ENCODE data around the gene HTR6. TPM values are rescaled to one million over a fixed set of nuclear protein-coding genes. Genes with fewer than 3 reads are reported as not detected.

HTR6 gene
- total RNA-seq, 4 donors from 2014 or later: not detected

DNA sequence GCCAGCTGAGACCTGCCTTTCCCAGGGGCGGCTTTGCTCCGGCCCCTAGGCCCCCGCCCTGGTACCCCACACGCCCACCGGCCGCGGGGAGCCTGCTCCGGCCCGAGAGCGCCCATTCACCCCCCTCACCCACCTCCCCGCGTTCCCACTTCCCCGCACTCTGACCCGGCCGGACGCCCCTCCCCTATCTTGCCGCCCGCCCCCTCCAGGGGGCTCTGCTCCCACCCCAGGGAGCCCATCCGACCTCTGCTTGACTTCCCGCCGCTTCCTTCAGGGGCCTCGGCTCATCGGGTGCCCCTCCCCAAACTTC lies 466 bp downstream of the HTR6 start:
- no peaks in the 10 kb centered on the region for H3K9me3 ChIP-seq
- TF ChIP-seq EP300 (IDR thresholded peaks at IDR 0.05) (no peak), POLR2A (IDR thresholded peaks at IDR 0.05) (no peak)
- TF ChIP-seq, protein P1, sequence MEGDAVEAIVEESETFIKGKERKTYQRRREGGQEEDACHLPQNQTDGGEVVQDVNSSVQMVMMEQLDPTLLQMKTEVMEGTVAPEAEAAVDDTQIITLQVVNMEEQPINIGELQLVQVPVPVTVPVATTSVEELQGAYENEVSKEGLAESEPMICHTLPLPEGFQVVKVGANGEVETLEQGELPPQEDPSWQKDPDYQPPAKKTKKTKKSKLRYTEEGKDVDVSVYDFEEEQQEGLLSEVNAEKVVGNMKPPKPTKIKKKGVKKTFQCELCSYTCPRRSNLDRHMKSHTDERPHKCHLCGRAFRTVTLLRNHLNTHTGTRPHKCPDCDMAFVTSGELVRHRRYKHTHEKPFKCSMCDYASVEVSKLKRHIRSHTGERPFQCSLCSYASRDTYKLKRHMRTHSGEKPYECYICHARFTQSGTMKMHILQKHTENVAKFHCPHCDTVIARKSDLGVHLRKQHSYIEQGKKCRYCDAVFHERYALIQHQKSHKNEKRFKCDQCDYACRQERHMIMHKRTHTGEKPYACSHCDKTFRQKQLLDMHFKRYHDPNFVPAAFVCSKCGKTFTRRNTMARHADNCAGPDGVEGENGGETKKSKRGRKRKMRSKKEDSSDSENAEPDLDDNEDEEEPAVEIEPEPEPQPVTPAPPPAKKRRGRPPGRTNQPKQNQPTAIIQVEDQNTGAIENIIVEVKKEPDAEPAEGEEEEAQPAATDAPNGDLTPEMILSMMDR (IDR thresholded peaks at IDR 0.05): no peak
- DNase-seq (ENCODE audit: low spot score in 2 of 2): no peak
- no peak overlapping the region for H3K27ac ChIP-seq
- H3K27me3 ChIP-seq: peaks cover 0 to 64% of the 10 kb centered on the region in 2 donors
- H3K4me1 ChIP-seq: peaks cover 0 to 16% (median 2%) of the 10 kb centered on the region in 4 donors
- 0 to 2% methylated on average over 2 to 23 of the region's 23 CpGs for WGBS, 2 donors
- H3K36me3 ChIP-seq: no peaks in the 10 kb centered on the region
- peak overlapping the region in 1 of 4 donors; percentile 27 for H3K4me3 ChIP-seq

DNA sequence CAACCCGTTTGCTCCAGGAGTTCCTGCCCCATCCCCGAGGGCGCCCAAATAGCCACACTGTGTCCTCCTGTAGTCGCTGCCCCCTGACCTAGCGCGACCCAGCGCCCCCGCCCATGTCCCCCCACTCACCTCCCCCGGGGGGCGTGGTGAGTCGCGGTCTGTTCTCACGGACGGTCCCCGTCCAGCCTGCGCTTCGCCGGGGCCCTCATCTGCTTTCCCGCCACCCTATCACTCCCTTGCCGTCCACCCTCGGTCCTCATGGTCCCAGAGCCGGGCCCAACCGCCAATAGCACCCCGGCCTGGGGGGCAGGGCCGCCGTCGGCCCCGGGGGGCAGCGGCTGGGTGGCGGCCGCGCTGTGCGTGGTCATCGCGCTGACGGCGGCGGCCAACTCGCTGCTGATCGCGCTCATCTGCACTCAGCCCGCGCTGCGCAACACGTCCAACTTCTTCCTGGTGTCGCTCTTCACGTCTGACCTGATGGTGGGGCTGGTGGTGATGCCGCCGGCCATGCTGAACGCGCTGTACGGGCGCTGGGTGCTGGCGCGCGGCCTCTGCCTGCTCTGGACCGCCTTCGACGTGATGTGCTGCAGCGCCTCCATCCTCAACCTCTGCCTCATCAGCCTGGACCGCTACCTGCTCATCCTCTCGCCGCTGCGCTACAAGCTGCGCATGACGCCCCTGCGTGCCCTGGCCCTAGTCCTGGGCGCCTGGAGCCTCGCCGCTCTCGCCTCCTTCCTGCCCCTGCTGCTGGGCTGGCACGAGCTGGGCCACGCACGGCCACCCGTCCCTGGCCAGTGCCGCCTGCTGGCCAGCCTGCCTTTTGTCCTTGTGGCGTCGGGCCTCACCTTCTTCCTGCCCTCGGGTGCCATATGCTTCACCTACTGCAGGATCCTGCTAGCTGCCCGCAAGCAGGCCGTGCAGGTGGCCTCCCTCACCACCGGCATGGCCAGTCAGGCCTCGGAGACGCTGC lies 1.1 kb downstream of the HTR6 start:
- H3K36me3 ChIP-seq: no peaks in the 10 kb centered on the region
- H3K4me1 ChIP-seq: peaks cover 0 to 16% (median 2%) of the 10 kb centered on the region in 4 donors
- H3K4me3 ChIP-seq: no peak overlapping the region
- no peak for TF ChIP-seq EP300 (IDR thresholded peaks at IDR 0.05)
- TF ChIP-seq POLR2A (IDR thresholded peaks at IDR 0.05): no peak
- TF ChIP-seq, protein P1 (IDR thresholded peaks at IDR 0.05): no peak
- WGBS, 2 donors: 12 to 18% methylated on average over 33 to 40 of the region's 84 CpGs
- no peak for DNase-seq (ENCODE audit: low spot score in 2 of 2)
- no peak overlapping the region for H3K27ac ChIP-seq
- peaks cover 0 to 69% of the 10 kb centered on the region in 2 donors for H3K27me3 ChIP-seq
- H3K9me3 ChIP-seq: no peaks in the 10 kb centered on the region

DNA sequence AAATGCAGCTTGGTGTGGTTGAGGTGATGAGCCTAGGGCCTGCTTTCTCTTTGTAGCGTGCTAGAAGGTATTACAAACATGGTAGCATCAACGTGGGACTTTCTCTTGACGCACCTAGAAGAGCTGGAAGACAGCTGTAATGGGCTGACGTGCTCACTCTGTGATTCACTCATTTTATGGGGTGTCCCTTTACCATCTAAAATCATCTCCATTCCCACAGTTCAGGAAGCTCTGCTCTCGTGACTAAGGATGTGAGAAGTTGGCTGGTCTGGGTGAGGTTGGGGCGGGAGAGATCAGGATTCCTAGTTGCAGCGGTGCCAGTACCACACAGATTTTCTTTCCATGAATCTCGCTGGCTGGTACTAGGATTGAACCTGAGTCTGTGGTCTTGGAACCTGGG lies 4.2 kb downstream of the HTR6 start:
- WGBS, 2 donors: 73 to 78% methylated on average over 8 of the region's 8 CpGs
- no peak for DNase-seq (ENCODE audit: low spot score in 2 of 2)
- Histone ChIP-seq H3K9me3 (no peaks in the 10 kb centered on the region), H3K27me3 (peaks cover 0 to 70% of the 10 kb centered on the region in 2 donors), H3K4me1 (peaks cover 0 to 16% (median 2%) of the 10 kb centered on the region in 4 donors), H3K4me3 (no peak overlapping the region), H3K36me3 (no peaks in the 10 kb centered on the region), H3K27ac (no peak overlapping the region)
- TF ChIP-seq EP300 (IDR thresholded peaks at IDR 0.05): no peak
- no peak for TF ChIP-seq POLR2A (IDR thresholded peaks at IDR 0.05)

DNA sequence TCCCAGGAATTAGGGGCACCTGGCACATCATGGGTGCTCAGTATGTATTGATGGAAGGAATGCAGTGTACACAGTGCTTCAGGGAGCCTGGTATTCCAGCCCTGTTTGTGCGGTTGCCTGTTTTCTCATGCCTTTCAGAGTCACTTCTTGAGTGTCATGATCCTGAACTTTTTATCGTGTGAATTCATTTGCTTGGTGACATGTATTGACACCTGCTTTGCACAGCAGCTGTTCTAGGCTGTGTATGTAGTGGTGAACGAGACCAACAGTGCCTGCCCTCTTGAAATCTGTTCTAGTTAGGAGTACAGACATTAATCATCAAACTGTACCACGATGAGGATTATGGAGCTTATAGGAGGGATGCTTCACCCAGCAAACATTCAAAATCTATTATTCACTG lies 6.1 kb downstream of the HTR6 start:
- H3K4me3 ChIP-seq: no peak overlapping the region
- 65 to 72% methylated on average over 4 of the region's 4 CpGs for WGBS, 2 donors
- peaks cover 0 to under 1% (median 0%) of the 10 kb centered on the region in 4 donors for H3K4me1 ChIP-seq
- no peaks in the 10 kb centered on the region for H3K9me3 ChIP-seq
- peaks cover 0 to 55% of the 10 kb centered on the region in 2 donors for H3K27me3 ChIP-seq
- H3K27ac ChIP-seq: no peak overlapping the region
- no peak for TF ChIP-seq EP300 (IDR thresholded peaks at IDR 0.05)
- TF ChIP-seq, protein P1 (IDR thresholded peaks at IDR 0.05): no peak
- TF ChIP-seq POLR2A (IDR thresholded peaks at IDR 0.05): no peak
- DNase-seq (ENCODE audit: low spot score in 2 of 2): no peak
- no peaks in the 10 kb centered on the region for H3K36me3 ChIP-seq

- no peak for DNase-seq (ENCODE audit: low spot score in 2 of 2)
- peaks cover 0 to 8% (median 0%) of the 10 kb centered on the region in 4 donors for H3K4me1 ChIP-seq
- WGBS, 2 donors: 47 to 53% methylated on average over 6 of the region's 6 CpGs
- H3K9me3 ChIP-seq: no peaks in the 10 kb centered on the region
- H3K4me3 ChIP-seq: no peak overlapping the region
- no peak overlapping the region for H3K27ac ChIP-seq
- H3K36me3 ChIP-seq: no peaks in the 10 kb centered on the region
- TF ChIP-seq, protein P1 (IDR thresholded peaks at IDR 0.05): no peak
- TF ChIP-seq POLR2A (IDR thresholded peaks at IDR 0.05): no peak
- TF ChIP-seq EP300 (IDR thresholded peaks at IDR 0.05): no peak
- H3K27me3 ChIP-seq: peaks cover 0 to 41% of the 10 kb centered on the region in 2 donors
Measured at GRCh38 chr1:19672237-19672636, 7.6 kb downstream of the HTR6 start.

Data from tibial nerve (tissue), 4 donors.